ENCODE measurements around the gene ATP12A. TPM values are rescaled to one million over a fixed set of nuclear protein-coding genes. Genes with fewer than 3 reads are reported as not detected.

The ATP12A gene
- total RNA-seq = not detected

- intact Hi-C loops (cut with DNase I; ENCODE audit: low total_unique reads) = no loop called here
- no peak within 1 kb of the TSS for H3K27ac ChIP-seq
- H3K4me3 ChIP-seq = no peak within 1 kb of the TSS
- H3K4me1 ChIP-seq = peaks cover 0 to 9% of the 10 kb centered on the region in 2 donors
- no peaks in the 10 kb centered on the region for H3K36me3 ChIP-seq
- TF ChIP-seq POLR2A (IDR thresholded peaks at IDR 0.05) = no peak
- TF ChIP-seq CTCF (IDR thresholded peaks at IDR 0.05) = no peak
- peaks cover 0 to 14% of the 10 kb centered on the region in 2 donors for H3K27me3 ChIP-seq
- H3K9me3 ChIP-seq = no peaks in the 10 kb centered on the region
- DNase-seq = no peak
Measured at GRCh38 chr13:24680258-24680920, at the start of gene ATP12A. Gene ATP12A (plus strand): TSS chr13:24680408. CDS start chr13:24680744, 336 bp downstream.

- Histone ChIP-seq H3K27me3 (no peaks in the 10 kb centered on the region), H3K27ac (no peak overlapping the region), H3K4me3 (no peak overlapping the region), H3K9me3 (no peaks in the 10 kb centered on the region), H3K36me3 (no peaks in the 10 kb centered on the region), H3K4me1 (no peaks in the 10 kb centered on the region)
- TF ChIP-seq POLR2A (IDR thresholded peaks at IDR 0.05) = no peak
- TF ChIP-seq CTCF (IDR thresholded peaks at IDR 0.05) = no peak
- intact Hi-C loops (cut with DNase I; ENCODE audit: low total_unique reads) = no loop called here
- DNase-seq = no peak
Measured at GRCh38 chr13:24630851-24631620, 49.2 kb upstream of the ATP12A start.

DNA sequence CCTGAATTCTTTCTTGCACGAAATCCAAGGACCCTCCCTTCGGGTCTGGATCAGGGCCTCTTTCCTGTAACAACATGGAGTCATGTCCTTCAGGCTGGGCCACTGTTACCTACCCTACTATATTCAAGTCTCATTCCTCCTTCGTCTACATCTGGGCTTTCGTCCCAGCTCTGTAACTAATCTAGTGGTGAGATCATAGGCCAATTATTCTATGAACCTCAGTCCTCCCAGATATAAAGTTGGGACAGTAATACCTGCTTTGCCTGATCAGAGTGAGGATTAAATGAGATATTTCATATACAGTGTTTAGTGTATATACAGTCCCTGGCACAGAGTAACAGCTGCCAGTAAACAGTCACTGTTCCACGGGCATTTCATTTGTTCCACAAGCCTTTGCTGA lies 48.3 kb upstream of the ATP12A start:
- DNase-seq = no peak
- H3K27me3 ChIP-seq = no peaks in the 10 kb centered on the region
- intact Hi-C loops (cut with DNase I; ENCODE audit: low total_unique reads) = no loop called here
- no peaks in the 10 kb centered on the region for H3K36me3 ChIP-seq
- no peak for TF ChIP-seq CTCF (IDR thresholded peaks at IDR 0.05)
- TF ChIP-seq POLR2A (IDR thresholded peaks at IDR 0.05) = no peak
- no peaks in the 10 kb centered on the region for H3K4me1 ChIP-seq
- H3K4me3 ChIP-seq = no peak overlapping the region
- no peaks in the 10 kb centered on the region for H3K9me3 ChIP-seq
- no peak overlapping the region for H3K27ac ChIP-seq

GRCh38 chr13:24632382-24633121 lies 47.7 kb upstream of the ATP12A start:
- no peak for DNase-seq
- Histone ChIP-seq H3K9me3 (no peaks in the 10 kb centered on the region), H3K4me1 (no peaks in the 10 kb centered on the region), H3K36me3 (no peaks in the 10 kb centered on the region), H3K4me3 (no peak overlapping the region), H3K27me3 (no peaks in the 10 kb centered on the region), H3K27ac (no peak overlapping the region)
- intact Hi-C loops (cut with DNase I; ENCODE audit: low total_unique reads) = no loop called here
- no peak for TF ChIP-seq CTCF (IDR thresholded peaks at IDR 0.05)
- no peak for TF ChIP-seq POLR2A (IDR thresholded peaks at IDR 0.05)

GRCh38 chr13:24636776-24637175 lies 43.4 kb upstream of the ATP12A start:
- H3K27me3 ChIP-seq = no peaks in the 10 kb centered on the region
- no peak overlapping the region for H3K4me3 ChIP-seq
- TF ChIP-seq CTCF (IDR thresholded peaks at IDR 0.05) = no peak
- TF ChIP-seq POLR2A (IDR thresholded peaks at IDR 0.05) = no peak
- intact Hi-C loops (cut with DNase I; ENCODE audit: low total_unique reads) = no loop called here
- H3K9me3 ChIP-seq = no peaks in the 10 kb centered on the region
- no peak overlapping the region for H3K27ac ChIP-seq
- no peaks in the 10 kb centered on the region for H3K36me3 ChIP-seq
- no peaks in the 10 kb centered on the region for H3K4me1 ChIP-seq
- no peak for DNase-seq
